GDM1 (cell line): ENCODE data around the gene RIN3.
A peak's percentile ranks its signal among the peaks of the same experiment; 100 is the strongest.

Experiments
- DNase-seq: peaks from one replicate; lab custom pipeline; 2025; lab: John Stamatoyannopoulos, UW

Gene RIN3

GRCh38 chr14:92507174-92507768 is 6.3 kb upstream of the RIN3 start:
- no peak for DNase-seq

- no peak for DNase-seq
Observed at GRCh38 chr14:92510972-92511371, 2.6 kb upstream of the RIN3 start.

- no peak for DNase-seq
Observed at GRCh38 chr14:92511453-92512238, 1.9 kb upstream of the RIN3 start.

GRCh38 chr14:92512807-92513203 is 776 bp upstream of the RIN3 start:
- DNase-seq = no peak

- DNase-seq = no peak
Observed at GRCh38 chr14:92513966-92514843, 624 bp downstream of the RIN3 start.

GRCh38 chr14:92514844-92515514 is 1.4 kb downstream of the RIN3 start:
- DNase-seq = no peak

- no peak for DNase-seq
Observed at GRCh38 chr14:92515546-92516343, 2.2 kb downstream of the RIN3 start.

- DNase-seq = no peak
Observed at GRCh38 chr14:92516344-92516965, 2.9 kb downstream of the RIN3 start.

- DNase-seq = no peak
Observed at GRCh38 chr14:92516966-92517506, 3.5 kb downstream of the RIN3 start.

GRCh38 chr14:92517761-92518160 is 4.2 kb downstream of the RIN3 start:
- no peak for DNase-seq

- no peak for DNase-seq
Observed at GRCh38 chr14:92519246-92520101, 5.9 kb downstream of the RIN3 start.

- DNase-seq = no peak
Observed at GRCh38 chr14:92520102-92521057, 6.8 kb downstream of the RIN3 start.

- no peak for DNase-seq
Observed at GRCh38 chr14:92521058-92521415, 7.5 kb downstream of the RIN3 start.

- DNase-seq = no peak
Observed at GRCh38 chr14:92523752-92524151, 10.2 kb downstream of the RIN3 start.

- DNase-seq = peak; percentile 69
Observed at GRCh38 chr14:92524602-92525185, 11.1 kb downstream of the RIN3 start.

- no peak for DNase-seq
Observed at GRCh38 chr14:92525322-92526095, 11.9 kb downstream of the RIN3 start.

GRCh38 chr14:92527721-92528120 is 14.1 kb downstream of the RIN3 start:
- DNase-seq = no peak
